Midbrain (tissue), 1 donor: ENCODE results near the gene ZRSR2.
"Not testable (repeated sequence)": the region's sequence is repeated elsewhere in the genome, so short reads cannot be mapped to it uniquely, and the experiment has no call there.

Experiments used
- DNase-seq: peaks from one replicate; lab custom pipeline; 2025; lab: John Stamatoyannopoulos, UW

The ZRSR2 gene, protein sequence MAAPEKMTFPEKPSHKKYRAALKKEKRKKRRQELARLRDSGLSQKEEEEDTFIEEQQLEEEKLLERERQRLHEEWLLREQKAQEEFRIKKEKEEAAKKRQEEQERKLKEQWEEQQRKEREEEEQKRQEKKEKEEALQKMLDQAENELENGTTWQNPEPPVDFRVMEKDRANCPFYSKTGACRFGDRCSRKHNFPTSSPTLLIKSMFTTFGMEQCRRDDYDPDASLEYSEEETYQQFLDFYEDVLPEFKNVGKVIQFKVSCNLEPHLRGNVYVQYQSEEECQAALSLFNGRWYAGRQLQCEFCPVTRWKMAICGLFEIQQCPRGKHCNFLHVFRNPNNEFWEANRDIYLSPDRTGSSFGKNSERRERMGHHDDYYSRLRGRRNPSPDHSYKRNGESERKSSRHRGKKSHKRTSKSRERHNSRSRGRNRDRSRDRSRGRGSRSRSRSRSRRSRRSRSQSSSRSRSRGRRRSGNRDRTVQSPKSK

GRCh38 chrX:15789979-15790768 lies at the start of gene ZRSR2:
Gene ZRSR2, plus strand, starts transcription at chrX:15790484. Its CDS starts 12 bp downstream, at chrX:15790496.
- DNase-seq = peak; percentile 90

DNA sequence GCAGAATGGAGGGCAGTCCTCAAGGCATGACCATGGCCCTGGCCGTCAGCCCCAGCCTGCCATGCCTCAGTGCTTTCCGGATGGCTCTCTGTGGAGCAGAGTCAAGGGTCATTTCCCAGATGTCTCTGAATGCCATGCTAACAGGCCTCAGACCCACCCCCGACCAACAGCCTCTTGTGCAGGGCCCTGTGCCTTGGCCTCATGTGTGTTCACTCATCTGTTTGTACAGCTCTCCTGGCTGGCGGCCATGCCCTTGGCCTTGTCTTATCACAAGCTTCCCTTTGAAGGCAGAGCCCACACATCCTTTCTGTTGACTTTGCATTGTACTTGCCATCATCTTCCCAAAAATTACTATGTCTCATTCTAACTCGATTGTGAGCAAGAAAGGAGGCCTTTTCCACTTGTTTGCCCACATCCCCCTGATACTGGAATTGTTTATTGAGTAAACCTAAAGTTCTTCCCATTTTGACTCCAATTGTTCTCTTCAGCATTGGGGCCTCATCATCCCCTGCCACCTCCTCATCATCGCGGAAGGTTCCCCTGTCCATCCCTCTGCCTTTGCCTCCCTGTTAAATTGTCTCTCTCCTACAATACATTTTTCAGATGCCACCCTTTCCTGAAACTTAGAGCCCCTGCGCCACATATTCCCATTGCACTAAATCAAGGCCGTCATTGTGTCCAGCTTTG lies 46.0 kb upstream of the ZRSR2 start:
- DNase-seq = no peak

DNA sequence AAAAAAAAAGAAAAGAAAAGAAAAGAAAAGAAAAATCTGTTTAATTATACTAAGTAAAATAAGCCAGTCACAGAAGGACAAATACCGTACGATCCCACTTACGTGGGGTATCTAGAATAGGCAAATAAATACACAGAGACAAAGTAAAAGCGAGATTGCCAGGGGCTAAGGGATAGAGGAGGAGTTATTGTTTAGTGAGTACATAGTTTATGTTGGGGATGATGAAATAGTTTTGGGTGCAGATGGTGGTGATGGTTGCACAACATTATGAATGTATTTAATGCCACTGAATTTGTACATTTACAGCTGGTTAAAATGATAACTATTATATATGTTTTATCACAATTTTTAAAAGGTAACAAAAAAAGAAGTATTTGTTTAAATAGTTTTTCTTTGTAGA lies 45.1 kb upstream of the ZRSR2 start:
- DNase-seq = no peak

DNA sequence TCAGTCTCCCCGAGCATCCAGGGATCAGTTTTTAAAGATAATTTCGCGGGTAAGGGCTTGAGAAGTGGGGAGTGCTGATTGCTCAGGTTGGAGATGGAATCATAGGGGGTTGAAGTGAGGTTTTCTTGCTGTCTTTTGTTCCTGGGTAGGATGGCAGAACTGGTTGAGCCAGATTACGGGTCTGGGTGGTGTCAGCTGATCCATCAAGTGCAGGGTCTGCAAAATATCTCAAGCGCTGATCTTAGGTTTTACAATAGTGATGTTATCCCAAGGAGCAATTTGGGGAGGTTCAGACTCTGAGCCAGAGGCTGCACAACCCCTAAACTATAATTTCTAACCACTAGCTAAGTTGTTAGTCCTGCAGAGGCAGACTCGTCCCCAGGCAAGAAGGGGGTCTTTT lies 43.6 kb upstream of the ZRSR2 start:
- not testable (repeated sequence) for DNase-seq

GRCh38 chrX:15747626-15748173 lies 42.6 kb upstream of the ZRSR2 start:
- DNase-seq = no peak

DNA sequence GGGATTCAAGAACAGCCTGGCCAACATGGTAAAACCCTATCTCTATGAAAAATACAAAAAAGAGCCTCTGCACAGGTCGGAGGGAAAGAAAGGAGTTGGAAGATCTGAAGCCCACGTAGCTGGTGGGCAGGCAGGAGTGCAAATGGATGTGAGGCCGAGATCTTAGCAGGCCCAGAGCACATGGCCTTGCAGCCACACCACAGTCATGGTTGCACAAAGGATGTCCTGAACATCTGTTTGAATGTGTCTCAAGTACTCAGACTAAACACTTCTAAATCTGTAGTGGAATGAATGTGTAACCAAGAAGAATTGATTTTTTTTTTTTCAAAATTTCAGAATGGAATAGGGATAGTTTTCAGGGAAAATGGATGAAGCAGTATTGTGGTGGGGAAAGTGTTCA lies 41.4 kb upstream of the ZRSR2 start:
- no peak for DNase-seq

DNA sequence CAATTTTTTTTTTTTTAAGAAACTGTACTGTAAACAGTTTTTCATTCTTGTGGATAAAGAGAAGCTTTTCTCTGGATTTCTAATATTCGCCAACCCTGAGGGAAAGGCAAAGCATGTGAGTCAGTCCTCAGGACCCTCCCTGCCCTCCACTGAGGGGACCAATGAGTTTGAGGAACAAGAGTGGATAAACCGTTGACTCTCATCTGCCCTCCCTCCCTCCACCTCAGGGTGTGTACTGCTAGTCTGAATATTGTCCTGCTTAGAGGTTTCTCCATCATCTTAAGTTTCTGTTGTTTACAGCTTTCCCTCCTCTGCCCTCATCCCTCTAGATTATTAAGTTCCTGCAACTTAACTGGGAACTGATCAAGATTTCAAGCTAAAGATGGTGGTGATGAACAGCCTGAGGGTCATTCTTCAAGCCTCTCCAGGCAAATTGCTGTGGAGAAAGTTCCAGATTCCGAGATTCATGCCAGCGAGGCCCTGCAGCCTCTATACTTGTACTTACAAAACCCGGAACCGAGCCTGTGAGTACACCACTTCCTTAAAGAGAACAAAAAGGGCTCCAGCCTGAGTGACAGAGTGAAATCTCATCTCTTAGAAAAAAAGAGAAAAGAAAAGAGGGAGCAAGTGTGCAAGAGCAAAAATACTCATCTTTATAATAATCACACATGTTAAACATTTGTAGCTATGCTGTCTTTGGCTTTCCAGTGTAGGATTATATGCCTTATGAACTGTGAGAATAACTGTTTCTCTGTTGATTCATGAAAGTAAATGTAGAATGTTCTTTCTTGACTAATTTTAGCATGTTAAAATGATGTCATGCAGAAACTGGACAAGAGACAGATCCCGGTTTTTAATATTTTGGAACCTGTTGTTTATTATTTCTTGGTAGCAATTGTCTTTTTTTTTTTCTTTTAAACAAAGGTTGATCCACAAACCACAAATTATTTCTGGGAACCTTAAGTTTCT lies 40.4 kb upstream of the ZRSR2 start:
- DNase-seq = peak; percentile 6

- DNase-seq = no peak
Measured at GRCh38 chrX:15750611-15751154, 39.6 kb upstream of the ZRSR2 start.

DNA sequence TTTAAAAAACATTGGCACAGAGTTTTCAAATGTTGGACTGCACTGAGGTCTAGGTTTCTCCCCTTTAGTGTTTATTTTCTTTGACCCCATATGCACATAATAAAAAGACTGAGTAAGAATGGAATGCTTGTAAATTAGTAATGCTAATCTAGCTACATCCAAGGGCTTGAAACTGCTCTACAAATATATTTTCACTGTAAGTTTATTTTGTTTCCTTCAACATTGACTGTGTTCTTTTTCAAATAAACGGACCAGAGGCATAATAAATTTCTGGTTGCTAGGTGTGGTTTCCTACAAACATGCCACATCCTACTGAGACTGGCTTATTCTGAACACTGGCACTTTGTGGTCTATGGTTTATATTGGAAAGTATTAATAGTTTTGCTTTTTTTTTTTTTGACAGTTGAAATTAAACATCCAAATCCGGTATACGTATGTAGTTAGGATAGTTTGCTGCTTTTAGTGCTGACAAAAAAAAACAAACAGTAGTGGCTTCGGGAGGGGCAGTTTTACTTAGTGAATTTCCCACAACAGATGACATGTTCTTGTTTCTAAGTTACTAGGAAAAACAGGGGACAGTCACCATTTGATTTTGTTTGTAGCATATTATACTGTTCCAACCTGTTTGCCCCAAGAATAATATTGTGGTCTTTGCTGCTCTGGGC lies 39.0 kb upstream of the ZRSR2 start:
- DNase-seq = no peak

DNA sequence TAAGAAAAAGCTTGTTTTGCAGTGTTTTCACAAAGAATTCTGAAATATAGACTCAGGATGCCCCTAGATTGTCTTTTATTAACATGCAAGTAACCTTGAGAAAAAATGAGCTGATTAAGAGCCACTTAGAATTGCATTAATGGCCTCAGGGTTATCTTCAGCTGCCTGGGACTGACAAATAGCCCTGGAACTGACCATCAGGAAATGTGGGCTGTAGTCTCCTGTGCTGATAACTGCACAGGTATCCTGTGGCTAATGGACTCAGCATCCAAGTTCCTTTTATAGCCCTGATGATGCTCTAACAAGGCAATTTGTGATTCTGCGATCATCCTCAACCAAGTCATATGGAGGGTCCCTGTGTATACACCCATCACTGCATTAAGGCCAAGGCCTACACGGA lies 35.2 kb upstream of the ZRSR2 start:
- DNase-seq = no peak

DNA sequence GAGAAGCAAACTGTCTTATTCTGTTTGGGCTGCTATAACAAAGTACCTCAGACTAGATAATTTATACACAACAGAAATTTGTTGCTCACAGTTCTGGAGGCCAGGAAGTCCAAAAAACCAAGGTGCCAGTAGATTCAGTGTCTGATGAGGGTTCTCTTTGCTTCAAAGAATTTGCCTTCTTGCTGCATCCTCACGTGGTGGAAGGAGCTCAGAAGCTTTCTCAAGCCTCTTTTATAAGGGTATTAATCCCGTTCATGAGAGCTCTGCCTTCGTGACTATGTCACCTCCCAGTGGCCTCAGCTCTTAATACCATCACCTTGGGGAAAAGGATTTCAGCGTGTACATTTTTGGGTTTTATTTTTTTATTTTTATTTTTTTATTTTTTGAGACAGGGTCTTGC lies 32.1 kb upstream of the ZRSR2 start:
- DNase-seq = no peak

DNA sequence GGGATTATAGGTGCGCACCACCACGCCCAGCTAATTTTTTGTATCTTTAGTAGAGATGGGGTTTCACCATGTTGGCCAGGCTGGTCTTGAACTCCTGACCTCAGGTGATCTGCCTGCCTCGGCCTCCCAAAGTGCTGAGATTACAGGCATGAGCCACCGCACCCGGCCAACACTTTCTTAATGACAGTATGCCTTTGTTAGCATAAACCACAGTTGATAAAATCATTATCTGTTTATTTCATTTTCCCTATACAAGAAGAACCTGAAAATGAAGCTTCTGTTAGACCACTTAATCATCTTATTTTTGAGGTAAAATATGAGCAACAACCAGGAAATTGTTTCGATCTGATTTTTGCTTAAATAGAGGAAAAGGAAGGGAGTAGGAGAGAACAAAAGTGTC lies 30.4 kb upstream of the ZRSR2 start:
- not testable (repeated sequence) for DNase-seq

DNA sequence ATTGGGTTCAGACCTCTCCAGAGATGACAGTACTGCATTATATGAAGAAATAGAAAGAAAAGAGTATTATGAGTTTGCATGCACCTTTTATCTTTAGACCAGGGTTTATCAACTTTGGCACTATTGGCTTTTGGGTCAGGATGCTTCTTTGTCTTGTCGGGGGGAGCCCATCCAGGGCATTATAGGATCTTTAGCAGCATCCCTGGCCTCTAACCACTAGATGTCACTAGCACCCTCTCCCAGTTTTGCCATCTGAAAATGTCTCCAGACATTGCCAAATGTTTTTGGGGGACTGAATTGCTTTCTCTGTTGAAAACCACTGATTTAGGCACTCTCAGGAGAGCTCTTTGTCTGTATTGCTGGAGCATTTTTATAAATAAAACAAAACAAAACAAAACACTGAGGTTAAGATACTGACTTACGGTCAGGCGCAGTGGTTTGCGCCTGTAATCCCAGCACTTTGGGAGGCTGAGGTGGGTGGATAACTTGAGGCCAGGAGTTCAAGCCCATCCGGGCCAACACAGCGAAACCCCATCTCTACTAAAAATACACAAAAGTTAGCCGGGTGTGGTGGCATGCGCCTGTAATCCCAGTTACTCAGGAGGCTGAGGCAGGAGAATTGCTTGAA lies 28.6 kb upstream of the ZRSR2 start:
- DNase-seq = peak; percentile 59

GRCh38 chrX:15769300-15769954 lies 20.9 kb upstream of the ZRSR2 start:
- no peak for DNase-seq

DNA sequence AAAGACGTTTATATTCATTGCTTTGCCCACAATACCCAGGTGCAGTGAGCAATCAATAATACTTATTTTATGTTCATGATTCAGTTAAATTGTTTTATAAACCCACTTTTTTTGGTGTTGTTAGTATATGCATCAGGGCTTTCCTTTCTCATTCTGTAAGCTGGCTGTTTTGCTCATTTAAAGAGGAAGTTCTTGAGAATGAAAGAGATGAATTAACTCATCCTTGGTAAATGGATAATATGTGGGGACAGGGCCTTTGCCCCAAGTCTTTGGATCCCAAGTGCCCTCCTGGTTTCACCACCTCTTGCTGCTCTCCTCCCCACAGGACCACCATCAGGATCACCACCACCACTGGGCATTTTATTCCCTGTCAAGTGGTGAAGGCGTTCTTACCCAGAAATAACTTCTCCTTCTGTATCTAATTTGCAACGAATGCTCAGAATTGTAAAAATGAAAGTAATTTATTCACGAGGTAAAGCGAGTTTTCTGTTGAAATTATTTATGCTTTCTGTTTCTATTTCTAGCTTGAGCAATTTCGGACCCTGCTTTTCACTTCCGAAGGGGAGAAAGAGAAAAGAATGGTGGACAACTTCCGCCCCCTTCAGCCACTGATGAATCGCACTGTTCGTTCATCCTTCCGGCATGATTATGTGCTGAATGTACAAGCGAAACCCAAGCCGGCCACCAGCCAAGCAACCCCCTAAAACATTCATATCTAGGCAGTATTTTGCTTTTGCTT lies 8.2 kb upstream of the ZRSR2 start:
- no peak for DNase-seq

DNA sequence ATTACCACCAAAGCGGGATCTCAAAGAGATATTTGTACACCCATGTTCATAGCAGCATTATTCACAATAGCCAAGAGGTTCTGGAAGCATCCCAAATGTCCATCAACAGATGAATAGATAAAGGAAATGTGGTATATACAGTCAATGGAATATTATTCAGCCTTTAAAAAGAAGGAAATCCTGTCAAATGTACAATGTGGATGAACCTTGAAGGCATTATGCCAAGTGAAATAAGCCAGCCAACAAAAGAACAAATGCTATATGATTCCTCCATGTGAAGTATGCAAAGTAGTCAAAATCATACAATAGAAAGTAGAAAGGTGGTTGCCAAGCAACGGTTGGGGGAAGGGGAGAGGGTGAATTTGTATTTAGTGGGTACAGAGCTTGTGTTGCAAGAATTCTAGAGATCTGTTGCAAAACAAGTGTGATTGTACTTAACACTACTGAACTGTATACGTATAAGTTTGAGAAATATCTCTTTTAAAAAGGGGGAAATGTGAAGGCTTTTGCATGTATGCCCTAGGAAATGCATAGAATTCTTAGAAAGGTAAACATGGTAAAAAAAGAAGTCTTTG lies 5.0 kb upstream of the ZRSR2 start:
- DNase-seq = no peak

DNA sequence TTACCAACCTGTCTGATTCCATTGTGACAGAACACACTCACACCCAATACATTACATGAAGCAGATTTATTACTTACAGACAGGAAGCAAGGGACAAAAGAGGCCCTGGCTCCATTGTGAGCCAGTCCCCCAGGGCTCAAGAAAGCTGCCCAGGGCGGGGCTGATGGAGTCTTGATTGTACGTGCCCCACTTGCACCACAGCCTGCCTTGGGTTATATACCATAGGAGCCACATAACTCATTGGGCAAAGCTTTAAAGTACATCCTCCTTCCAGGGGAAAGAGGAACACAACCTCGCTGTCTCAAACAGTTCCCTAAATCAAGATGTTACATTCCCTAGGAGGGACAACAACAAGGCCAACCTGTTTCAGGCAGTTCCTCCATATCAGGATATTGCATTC lies 3.4 kb upstream of the ZRSR2 start:
- no peak for DNase-seq

DNA sequence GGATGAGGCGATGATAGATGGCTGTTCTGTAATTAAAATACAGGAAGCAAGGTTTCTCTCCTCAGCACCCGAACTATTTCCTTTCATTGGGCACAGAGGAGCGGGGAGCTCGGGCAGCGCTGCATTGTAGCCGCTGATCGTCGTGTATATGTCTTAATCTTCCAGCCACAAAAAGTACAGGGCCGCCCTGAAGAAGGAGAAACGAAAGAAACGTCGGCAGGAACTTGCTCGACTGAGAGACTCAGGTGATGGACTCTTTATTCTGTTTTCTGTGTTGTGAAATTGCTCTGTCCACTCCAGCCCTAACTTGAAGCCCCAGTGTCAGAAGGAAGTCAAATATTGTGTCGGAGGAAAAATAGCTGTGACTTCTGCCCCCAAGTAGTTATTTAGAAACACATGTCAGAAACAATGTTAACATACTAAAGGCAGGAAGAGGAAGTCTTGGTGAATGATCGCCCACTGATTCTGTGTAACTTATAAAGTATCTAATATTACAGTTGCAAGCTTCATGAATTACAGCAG lies 546 bp downstream of the ZRSR2 start:
- DNase-seq = no peak
